ENCODE data around the gene IL4.

Gene IL4

DNA sequence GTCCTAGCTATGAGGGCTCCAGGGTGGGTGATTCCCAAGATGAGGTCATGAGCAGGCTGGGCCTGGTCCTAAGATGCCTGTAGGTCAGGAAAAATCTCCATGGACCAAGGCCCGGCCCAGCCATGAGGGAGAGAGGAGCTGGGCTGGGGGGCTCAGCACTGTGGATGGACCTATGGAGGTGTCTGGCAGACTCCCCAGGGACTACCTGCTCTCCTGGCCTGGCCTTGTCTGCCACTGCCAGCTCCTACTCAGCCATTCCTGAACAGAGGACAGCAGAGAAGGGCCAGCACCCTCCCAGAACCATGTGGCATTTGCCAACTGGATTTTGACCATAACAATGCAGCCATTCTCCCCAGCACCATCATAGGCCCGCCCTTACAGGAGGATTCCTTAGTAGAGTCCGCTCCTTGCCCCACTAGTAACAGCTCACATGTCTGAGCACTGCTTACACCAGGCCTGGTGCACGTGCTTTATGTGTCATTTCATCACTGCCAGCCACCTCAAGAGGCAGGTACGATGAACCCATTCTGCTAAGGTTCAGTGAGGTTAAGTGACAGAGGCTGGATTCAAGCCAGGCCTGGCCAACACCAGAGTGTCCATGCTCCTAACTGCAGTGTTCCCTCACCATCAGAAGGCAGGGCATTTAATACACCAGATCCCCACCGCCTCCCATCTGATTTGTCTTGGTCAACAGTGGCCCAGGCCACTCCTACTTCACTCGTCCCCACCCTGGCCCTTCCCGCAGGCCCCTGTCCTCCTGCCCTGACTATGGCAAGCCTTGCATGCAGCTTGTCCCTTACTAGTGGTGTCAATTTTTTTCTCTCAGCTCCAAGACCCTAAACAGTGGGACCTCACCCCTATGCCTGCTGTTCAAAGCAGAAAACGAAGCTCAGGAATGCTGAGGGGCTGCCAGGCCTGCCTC is 15.1 kb upstream of the IL4 start:
- no peak for DNase-seq (ENCODE audit: low read depth)

DNA sequence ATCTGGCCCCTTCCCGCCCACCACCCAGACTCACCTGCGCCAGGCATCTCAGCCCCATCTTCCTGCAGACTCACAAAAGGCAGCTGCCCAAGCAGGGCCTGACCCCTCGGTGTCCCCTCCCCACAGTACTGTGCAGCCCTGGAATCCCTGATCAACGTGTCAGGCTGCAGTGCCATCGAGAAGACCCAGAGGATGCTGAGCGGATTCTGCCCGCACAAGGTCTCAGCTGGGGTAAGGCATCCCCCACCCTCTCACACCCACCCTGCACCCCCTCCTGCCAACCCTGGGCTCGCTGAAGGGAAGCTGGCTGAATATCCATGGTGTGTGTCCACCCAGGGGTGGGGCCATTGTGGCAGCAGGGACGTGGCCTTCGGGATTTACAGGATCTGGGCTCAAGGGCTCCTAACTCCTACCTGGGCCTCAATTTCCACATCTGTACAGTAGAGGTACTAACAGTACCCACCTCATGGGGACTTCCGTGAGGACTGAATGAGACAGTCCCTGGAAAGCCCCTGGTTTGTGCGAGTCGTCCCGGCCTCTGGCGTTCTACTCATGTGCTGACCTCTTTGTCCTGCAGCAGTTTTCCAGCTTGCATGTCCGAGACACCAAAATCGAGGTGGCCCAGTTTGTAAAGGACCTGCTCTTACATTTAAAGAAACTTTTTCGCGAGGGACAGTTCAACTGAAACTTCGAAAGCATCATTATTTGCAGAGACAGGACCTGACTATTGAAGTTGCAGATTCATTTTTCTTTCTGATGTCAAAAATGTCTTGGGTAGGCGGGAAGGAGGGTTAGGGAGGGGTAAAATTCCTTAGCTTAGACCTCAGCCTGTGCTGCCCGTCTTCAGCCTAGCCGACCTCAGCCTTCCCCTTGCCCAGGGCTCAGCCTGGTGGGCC is 13.9 kb upstream of the IL4 start:
- DNase-seq (ENCODE audit: low read depth): no peak

DNA sequence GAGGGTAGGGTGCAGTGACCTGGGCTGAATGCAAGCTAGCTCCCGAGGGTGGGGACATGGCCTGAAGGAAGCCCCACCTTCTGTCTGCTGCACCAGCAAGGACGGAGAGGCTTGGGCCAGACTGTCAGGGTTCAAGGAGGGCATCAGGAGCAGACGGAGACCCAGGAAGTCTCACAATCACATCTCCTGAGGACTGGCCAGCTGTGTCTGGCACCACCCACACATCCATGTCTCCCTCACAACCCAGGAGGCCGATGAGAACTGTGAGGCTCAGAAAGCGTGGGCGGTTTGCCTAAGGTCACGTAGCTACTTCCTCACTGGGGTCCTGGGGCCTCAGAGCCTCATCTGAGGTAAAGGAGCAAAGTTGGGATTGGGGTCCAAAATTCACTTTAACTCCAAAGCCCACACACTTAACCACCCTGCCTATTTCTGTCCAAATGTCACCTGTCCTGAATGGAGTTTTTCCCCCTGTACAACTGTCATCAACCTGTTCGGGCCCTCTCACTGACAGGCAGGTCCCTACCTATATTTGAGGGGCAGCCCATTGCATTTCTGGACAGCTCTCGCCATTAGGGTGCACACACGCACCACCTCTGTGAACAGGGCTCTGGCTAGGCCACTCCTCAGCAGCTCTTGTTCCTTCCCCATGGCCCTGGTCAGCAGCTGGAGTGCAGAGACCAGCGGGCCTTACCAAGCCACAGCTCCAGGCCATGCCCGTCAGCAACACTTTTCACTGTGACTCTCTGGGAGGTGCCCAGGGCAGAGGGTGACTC is 12.4 kb upstream of the IL4 start:
- DNase-seq (ENCODE audit: low read depth): no peak

DNA sequence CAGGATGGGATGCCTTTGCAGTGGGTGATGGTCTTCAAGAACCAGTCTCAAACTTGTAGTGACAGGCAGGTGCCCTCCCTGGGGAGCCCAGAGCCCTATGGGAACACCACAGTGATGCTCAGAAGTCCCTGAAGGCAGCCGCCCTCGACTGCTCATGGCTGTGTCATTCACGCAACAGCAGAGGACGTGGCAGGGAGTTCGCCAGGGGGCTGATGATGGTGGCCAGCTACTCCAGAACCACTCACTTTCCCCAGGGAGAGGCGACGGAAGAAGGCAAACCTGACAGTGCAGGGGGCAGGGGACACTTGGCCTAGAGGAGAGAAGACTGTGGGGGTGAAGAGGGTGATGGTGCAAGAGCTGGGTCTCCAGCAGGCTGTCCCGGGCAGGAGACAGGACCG is 11.8 kb upstream of the IL4 start:
- DNase-seq (ENCODE audit: low read depth): no peak

DNA sequence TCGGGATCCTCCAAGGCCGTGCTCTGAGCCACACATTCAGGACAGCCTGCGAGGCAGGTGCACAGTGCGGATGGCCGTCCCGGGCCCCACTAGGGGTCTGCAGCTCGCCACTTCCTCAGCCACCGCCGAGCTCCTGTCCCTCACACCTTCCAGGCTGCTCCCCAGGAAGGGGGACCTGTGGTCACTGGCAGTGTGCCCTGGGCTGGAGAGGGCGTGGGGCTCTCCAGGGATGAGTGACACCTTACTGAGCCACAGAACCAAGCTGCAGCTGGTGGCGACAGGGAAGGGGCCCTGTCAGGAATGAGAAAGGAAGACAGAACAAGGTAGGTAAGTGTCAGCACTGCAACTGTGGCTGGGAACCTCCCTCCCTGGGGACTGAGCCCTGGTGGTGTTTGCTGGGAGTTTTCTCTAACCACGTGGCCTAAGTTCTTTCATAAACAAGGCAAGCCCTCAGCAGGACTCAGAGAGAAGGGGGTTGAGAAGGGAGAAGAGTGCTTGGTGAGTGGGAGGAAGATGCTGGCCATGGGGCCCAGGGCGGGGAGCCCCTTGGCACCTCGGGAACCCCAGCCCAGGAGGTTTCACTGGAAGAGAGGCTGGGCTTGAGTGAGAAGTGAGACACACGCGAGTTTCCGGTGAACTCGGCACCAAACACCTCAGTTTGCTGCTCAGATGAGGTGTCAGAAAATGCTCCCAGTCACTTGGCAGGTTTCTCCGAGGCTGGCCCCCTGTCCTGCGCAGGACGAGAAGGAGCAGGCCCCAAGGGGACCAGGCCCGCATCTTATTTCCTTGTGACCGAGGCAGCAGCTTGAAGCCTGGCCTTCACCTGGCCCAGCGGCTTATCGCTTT is 10.6 kb upstream of the IL4 start:
- DNase-seq (ENCODE audit: low read depth): peak; percentile 30

DNA sequence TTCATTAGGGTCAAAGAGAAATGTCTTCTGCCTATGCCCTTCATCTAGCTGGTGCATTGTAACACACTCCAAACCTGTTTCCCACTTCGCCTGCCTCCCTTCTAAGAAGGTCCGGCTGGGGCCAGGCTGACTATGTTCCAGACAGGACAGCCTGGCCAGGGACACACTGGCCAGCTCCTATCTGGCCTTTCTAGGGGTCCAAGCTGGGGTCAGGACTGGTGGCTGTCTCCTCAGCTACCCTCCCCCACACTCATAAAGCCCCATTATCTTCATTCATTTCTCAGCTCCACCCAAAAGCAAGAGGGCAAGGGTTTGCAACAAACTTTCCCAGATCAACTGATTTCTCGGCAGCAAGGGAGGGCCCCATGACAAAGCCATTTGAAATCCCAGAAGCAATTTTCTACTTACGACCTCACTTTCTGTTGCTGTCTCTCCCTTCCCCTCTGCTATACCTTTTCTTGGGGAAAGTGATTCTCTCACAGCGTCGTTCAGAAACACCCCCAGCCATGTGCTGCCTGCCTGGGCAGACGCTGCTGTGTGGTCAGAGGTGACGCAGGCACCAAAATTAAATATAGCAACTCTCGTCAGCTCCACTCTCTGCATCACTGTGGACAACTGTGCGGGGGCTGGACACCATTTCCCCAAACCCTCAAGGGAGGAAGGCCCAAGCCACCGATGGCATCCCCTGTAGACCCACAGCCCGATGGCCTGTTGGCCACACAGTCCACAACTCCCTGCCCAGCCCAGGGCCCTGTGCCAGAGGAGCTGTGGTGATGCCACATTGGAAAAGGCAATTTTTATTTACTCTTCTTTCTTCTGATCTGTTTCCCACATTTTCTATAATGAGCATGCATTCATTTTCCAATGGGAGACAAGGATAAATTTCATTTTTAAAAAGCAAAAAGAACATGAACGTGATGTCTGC is 9.8 kb upstream of the IL4 start:
- no peak for DNase-seq (ENCODE audit: low read depth)

DNA sequence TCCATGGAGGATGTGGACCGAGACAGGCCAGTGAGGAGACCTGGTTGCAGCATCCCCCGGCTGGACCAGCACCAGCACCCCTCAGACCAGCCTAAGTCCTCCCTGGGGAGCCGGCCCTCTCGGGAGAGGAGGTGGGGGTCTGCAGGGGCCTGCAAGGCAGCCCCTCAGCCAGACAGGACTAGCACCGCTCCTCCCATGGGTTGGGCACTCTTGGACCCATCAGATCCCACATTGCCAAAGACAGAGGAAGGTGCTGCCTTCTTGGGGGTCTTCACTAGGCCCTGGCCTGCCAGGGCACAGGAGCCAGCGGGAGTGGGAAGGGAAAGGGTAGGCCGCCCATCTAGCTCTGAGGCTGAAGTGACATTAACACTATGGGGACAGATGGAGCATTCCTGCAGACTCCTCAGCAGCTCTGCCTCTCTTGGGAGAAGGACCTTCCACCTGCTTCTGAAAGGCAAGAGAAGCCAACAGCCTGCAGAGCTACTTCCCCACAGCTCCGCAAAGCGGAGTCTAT is 9.0 kb upstream of the IL4 start:
- no peak for DNase-seq (ENCODE audit: low read depth)

DNA sequence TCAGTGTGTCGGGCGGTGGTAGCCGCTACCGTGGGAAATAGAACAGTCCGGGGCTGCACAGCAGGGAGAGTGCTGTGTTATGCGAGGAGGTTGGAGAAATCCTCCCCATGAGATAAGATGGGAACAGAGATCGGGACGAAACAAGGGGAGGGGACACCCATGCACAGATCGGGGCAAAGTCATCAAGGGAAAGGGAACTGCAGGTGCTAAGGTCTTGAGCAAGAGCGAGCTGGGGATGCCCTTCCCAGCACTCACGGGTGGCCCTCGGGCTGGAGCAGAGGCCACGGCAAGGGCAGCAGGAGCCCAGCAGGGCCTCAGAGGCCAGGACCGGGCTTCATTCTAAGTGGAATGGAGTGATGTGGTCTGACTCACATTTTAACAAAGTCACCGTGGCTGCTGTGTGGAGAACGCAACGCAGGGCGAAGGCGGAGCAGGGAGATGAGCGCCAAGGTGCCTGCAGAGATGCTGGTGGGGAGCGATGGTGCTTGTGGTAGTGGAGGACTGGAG is 8.2 kb upstream of the IL4 start:
- DNase-seq (ENCODE audit: low read depth): no peak

DNA sequence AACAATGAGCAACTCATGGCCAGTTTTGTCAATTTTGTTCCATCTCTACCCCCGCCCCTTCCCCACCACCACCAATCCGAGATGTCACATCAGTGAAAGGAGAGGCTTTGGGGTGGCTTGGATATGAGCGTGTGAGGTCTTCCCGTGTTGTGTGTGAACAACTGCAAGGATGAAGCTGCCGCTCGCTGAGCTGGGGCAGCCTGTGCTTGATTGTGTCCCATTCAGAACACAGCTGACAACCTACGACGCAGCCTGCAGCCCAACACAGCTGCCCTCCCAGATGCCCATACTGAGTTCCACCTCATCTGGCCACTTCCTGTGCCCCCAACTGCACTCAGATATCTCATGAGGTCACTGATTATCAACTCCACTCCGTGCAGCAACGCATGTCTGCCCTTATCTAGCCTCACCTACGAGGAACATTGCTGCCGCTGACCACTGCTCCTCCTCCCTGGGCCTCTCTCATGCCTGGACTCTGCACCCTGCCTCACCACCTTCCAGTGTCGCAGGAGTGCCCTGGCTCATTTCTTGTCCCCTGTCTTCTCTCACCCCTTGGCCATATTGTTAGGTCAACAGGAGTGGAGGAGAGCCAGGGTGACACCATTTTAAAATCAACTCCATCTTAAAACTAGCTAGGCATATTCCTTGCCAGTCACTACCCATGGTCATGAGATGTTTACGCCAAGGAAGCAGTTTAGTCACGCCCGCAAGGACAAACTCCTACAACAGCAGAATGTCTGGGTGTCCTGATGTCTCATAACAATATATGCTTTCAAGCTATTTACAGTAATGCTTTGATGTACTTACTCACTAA is 7.3 kb upstream of the IL4 start:
- no peak for DNase-seq (ENCODE audit: low read depth)

DNA sequence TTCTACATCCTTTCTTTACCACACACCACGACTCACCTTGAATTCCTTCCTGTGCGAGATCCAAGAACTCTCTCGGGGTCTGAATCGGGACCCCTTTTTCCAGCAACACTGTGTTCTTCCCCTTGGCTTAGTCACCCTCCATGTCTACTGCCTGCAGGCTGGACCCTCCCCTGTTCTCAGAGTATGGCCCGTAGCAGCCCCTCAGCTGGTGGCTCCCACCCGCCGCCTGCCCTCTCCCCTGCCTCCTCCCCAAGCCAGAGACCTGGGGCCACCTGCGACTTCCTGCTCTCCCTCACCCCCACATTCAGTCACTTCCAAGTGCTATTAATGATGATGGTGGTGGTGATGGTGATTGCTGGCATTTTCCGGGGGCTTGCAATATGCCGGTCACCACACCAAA is 6.5 kb upstream of the IL4 start:
- no peak for DNase-seq (ENCODE audit: low read depth)

DNA sequence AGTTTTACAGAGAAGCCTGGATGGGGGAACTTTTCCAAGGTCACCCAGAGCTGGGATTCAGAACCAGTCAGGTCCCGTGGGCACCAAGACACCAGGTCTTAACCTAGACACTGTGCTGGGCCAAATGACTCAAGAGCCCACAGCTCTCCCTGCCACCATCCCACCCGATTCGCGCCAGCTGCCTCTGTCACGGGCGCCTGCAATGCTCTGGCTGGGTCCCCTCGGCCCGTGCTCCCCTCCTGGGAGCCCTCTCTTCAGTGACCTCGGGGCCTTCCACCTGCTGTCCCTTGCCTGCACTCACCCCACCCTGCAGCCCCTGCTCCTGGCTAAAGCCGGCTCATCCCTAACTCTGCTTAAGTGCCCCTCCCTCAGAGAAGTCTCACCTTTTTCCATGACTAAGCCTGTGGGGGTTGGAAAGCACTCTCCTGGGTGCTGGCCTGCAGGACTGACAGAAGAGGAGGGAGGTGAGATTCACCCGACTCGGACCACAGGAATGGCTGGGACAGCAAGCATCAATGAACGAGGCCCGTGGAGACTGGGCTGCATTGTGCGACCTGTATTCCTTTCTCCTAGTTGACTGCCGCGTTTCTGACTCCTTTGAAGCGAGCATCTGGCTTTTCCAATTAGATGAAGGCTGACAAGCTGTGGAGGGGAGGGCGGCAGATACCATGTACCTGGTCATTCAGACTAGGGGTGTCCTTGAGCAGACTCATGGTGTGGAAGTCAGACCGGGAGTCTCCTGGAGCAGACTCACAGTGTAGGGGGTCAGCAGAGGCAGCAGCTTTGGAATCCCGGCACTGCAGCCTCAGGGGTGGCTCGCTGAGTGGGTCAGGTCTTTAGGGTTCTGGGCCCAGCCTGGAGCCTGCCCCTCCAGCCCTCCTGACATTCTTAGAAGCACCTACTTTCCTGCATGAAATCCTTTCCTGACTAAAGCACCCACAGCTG is 5.8 kb upstream of the IL4 start:
- DNase-seq (ENCODE audit: low read depth): no peak

DNA sequence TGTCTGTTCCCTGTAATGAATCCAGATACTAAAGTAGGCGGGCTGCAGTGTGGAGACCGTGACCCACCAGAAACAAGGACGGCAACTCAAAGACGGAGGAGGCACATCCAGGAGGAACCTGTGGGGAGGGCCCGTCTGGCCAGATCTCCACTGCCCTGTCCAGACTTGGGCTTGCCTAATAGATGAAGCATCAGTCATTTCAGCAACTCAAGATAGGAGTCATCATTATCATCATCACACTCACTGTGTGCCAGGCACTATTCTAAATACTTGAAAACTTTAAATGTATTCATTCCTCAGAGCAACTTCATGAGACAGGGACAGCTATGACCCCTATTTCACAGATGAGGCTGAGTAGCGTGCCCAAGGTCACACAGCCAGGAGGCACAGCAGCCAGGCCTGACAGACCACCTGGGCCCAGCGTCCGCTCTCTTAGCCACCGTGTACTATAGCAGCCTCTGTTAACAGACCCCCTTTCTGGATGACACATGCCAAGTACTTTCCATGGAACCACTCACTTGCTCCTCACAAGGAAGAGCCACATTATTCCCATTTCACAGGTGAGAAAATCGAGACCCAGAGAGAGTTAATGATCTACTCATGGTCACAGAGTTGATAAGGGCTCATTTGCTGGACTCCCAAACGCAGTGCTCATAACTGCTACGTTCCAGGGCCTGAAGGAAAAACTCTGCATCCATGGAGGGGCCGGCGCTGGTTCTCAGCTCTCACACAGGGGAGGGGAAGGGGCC is 4.9 kb upstream of the IL4 start:
- no peak for DNase-seq (ENCODE audit: low read depth)

DNA sequence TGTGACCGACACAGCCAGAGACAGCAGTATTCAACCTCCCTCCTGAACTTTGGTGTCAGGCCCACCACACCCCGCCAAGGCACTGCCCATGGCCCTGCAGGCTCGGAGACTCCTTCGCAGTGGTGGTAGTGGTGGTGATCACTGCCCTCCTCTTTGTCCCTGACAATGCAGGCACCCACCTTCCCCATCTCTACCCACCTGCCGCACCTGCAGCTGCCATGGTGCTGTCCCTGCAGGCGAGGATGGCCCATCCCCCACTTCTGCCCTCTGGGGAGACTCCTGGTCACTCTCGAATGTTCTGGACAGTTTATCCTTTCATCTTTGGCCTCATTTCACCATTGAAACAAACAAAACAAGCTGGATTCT is 4.4 kb upstream of the IL4 start:
- no peak for DNase-seq (ENCODE audit: low read depth)

DNA sequence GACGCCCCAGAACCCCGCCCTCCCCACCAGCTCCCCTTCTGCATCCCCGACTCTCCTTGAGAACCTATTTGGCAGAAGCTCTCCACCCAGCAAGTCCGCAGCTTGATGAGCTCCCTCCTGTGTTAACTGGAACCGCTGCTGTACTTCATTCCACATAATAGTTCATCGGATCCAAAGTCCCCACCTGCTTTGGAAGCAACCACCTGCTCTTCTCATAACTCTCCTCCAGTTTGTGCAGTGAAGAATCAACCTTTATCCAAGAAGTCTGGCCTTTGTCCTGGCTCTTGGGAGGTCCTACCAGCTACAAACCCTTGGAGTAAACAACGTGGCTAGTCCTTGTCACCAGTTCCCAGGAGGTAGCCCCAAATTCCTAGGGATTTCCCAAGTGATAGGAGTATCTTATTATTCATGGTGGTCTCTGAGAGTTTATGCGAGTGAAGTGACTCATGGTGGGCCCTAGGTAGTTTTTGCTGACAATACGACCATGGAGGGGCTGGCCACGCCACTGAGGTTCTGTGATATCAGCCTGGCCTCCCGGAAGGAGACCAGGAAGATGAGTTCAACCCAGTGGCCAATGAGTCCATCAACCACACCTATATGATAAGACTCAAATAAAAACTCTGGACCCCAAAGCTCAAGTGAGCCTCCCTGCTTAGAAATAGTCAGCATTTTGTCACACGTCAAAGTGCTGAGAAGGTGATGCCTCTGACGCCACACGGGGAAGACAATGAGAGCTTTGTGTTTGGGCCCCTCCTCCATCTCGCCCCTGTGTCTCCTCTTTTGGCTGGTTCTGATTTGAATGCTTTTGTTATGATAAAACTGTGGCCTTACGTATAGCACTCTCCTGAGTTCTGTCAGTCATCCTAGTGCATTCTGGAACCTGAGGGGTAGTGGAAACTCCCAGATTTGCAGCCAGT is 3.6 kb upstream of the IL4 start:
- no peak for DNase-seq (ENCODE audit: low read depth)

DNA sequence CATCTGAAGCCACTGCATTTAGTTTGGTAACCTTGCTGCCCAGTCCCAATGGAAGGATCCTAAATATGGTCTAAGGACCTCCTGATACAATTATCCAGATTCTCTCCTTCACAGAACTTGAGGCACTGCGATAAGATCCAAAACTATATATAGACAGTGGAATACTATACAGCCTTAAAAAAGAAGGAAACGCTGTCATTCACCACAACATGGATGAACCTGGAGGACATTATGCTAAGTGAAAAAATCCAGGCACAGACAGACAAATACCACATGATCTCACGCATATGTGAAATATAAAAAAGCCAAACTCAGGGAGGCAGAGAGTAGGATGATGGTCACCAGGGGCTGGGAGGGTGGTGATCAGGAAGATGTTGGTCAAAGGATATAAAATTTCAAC is 2.8 kb upstream of the IL4 start:
- DNase-seq (ENCODE audit: low read depth): no peak

DNA sequence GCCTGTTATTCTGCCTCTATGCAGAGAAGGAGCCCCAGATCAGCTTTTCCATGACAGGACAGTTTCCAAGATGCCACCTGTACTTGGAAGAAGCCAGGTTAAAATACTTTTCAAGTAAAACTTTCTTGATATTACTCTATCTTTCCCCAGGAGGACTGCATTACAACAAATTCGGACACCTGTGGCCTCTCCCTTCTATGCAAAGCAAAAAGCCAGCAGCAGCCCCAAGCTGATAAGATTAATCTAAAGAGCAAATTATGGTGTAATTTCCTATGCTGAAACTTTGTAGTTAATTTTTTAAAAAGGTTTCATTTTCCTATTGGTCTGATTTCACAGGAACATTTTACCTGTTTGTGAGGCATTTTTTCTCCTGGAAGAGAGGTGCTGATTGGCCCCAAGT is 301 bp upstream of the IL4 start:
- no peak for DNase-seq (ENCODE audit: low read depth)

All from activated T-cell treated with anti-CD3 and anti-CD28 coated beads for 24 hours (primary cell).